ENCODE data around the gene TRAF3IP3. TPM values are rescaled to one million over a fixed set of nuclear protein-coding genes. Genes with fewer than 3 reads are reported as not detected.

TRAF3IP3 gene
- total and polyA plus RNA-seq, 2 of the 13 experiments (the other 11 are each of a cell fraction or from before 2014, with no cell fraction given) = not detected

DNA sequence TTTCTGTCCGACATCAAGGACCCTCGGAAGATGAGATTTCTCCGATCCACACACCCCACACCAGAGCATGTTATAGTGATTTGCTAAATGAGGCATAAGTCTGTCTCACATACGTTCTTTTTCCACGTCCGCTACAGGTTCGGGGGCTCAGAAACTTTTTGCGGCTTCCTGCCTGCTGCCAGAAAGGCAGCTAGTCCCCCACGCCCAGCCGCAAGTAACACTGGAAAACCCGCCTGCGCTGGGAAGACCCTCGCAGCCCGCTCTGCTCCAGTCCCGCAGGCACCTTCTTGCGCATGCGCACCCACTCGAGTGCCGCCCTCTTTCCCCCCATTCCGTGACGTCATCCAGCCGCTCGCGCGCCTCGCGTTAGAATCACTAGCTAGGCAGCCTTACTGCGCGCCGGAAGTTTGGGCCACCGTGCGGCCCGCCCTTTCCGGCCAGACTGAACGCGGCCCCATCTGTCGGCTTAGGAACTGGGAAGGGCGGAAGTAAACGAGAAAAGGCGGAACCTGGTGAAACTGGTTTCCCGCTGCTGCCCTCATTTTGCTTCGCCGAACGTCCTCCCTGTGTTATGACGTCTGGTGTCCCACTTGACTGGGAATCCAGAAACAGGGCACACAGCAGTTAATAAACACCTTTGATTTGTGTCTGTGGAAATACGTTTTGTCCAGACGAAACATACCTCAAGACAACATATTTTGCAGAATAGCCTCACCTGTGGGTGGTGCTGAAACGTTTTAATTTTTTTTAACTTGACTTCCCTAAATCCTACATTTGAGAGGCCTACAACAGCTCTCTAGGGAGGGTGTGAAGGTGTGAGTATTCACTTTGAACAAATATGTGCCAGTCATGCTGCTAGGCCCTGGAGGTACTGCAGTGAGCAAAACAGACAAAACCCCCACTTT is 28.7 kb downstream of the TRAF3IP3 start, which contains the start of gene C1orf74 (continued):
- no peak for TF ChIP-seq GTF3A (CRISPR knock-in tag; conservative IDR thresholded peaks at IDR 0.05)
- TF ChIP-seq SIX1 (CRISPR knock-in tag; IDR thresholded peaks at IDR 0.05; ENCODE audit: borderline replicate concordance) = no peak
- TF ChIP-seq RFXAP (CRISPR knock-in tag; IDR thresholded peaks at IDR 0.05; ENCODE audit: borderline replicate concordance) = 0 out of 2 replicates have a peak, but pooled peaks have one; percentile 23
- TF ChIP-seq HNRNPH1 (optimal IDR thresholded peaks at IDR 0.05; ENCODE audit: low read depth, low read length) = no peak
- no peak for TF ChIP-seq ZBTB3 (CRISPR knock-in tag; IDR thresholded peaks at IDR 0.05; ENCODE audit: borderline replicate concordance, low read depth)
- TF ChIP-seq, protein P1, sequence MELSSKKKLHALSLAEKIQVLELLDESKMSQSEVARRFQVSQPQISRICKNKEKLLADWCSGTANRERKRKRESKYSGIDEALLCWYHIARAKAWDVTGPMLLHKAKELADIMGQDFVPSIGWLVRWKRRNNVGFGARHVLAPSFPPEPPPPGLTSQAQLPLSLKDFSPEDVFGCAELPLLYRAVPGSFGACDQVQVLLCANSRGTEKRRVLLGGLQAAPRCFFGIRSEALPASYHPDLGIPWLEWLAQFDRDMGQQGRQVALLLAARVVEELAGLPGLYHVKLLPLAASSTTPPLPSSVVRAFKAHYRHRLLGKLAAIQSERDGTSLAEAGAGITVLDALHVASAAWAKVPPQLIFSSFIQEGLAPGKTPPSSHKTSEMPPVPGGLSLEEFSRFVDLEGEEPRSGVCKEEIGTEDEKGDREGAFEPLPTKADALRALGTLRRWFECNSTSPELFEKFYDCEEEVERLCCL (CRISPR knock-in tag; IDR thresholded peaks at IDR 0.05; ENCODE audit: borderline replicate concordance) = no peak
- no peak for TF ChIP-seq CENPT (CRISPR knock-in tag; IDR thresholded peaks at IDR 0.05; ENCODE audit: low read depth)
- TF ChIP-seq THAP8 (CRISPR knock-in tag; IDR thresholded peaks at IDR 0.05; ENCODE audit: borderline replicate concordance) = no peak
- TF ChIP-seq, protein P2, sequence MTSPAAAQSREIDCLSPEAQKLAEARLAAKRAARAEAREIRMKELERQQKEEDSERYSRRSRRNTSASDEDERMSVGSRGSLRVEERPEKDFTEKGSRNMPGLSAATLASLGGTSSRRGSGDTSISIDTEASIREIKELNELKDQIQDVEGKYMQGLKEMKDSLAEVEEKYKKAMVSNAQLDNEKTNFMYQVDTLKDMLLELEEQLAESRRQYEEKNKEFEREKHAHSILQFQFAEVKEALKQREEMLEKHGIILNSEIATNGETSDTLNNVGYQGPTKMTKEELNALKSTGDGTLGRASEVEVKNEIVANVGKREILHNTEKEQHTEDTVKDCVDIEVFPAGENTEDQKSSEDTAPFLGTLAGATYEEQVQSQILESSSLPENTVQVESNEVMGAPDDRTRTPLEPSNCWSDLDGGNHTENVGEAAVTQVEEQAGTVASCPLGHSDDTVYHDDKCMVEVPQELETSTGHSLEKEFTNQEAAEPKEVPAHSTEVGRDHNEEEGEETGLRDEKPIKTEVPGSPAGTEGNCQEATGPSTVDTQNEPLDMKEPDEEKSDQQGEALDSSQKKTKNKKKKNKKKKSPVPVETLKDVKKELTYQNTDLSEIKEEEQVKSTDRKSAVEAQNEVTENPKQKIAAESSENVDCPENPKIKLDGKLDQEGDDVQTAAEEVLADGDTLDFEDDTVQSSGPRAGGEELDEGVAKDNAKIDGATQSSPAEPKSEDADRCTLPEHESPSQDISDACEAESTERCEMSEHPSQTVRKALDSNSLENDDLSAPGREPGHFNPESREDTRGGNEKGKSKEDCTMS (CRISPR knock-in tag; conservative IDR thresholded peaks at IDR 0.05) = no peak
- TF ChIP-seq SMARCE1 (IDR thresholded peaks at IDR 0.05; ENCODE audit: borderline replicate concordance) = no peak
- no peak for TF ChIP-seq MTF1 (CRISPR knock-in tag; IDR thresholded peaks at IDR 0.05)
- no peak for TF ChIP-seq ZNF562 (CRISPR knock-in tag; IDR thresholded peaks at IDR 0.05; ENCODE audit: borderline replicate concordance)
- TF ChIP-seq, protein P3, sequence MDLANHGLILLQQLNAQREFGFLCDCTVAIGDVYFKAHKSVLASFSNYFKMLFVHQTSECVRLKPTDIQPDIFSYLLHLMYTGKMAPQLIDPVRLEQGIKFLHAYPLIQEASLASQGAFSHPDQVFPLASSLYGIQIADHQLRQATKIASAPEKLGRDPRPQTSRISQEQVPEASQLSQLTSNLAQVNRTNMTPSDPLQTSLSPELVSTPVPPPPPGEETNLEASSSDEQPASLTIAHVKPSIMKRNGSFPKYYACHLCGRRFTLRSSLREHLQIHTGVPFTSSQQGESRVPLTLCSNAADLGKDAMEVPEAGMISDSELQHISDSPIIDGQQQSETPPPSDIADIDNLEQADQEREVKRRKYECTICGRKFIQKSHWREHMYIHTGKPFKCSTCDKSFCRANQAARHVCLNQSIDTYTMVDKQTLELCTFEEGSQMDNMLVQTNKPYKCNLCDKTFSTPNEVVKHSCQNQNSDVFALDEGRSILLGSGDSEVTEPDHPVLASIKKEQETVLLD (CRISPR knock-in tag; IDR thresholded peaks at IDR 0.05; ENCODE audit: low read depth) = no peak
- TF ChIP-seq ZNF614 (CRISPR knock-in tag; IDR thresholded peaks at IDR 0.05; ENCODE audit: borderline replicate concordance) = no peak
- no peak for TF ChIP-seq FOXP1 (IDR thresholded peaks at IDR 0.05)
- no peak for TF ChIP-seq FOXP1 (CRISPR knock-in tag; IDR thresholded peaks at IDR 0.05)
- TF ChIP-seq SRF (IDR thresholded peaks at IDR 0.05; ENCODE audit: low read depth, low read length) = no peak
- no peak for TF ChIP-seq NFKBIZ (CRISPR knock-in tag; IDR thresholded peaks at IDR 0.05)
- TF ChIP-seq ZNF878 (CRISPR knock-in tag; IDR thresholded peaks at IDR 0.05) = no peak
- peak; percentile 78 for TF ChIP-seq SALL1 (CRISPR knock-in tag; IDR thresholded peaks at IDR 0.05)

Measured in HepG2 (cell line).